WTC11 (cell line): Measurements from ENCODE around the gene FBXO47. TPM values are rescaled to one million over a fixed set of nuclear protein-coding genes. Genes with fewer than 3 reads are reported as not detected.

Source experiments
- ATAC-seq: fragments of 200-7000 bp; cut with Tn5 transposase; 2 replicates; pipeline ENCODE4 v1.10.0; 2021; ENCODE audit warnings: mild to moderate bottlenecking, moderate library complexity
- CTCF ChIA-PET: fragments of 300-600 bp; sonication (Branson Sonifier 250); formaldehyde crosslinking; loops from one replicate; lab custom pipeline; 2021; ENCODE audit warnings: antibody characterized with exemption; lab: Charles Lee
- POLR2A ChIA-PET: fragments of 350-600 bp; sonication (Branson Sonifier 250); formaldehyde crosslinking; loops from one replicate; lab custom pipeline; 2021; ENCODE audit warnings: antibody characterized with exemption; lab: Charles Lee
- DNase-seq: peaks from one replicate; pipeline ENCODE4 v3.0.0; 2021; ENCODE audit warnings: low spot score
- H3K27ac Mint-ChIP-seq: 2 replicates; pipeline ENCODE4 v1.8.0; 2021; ENCODE audit warnings: mixed read lengths
- H3K27me3 Mint-ChIP-seq: 2 replicates; pipeline ENCODE4 v1.8.0; 2021; ENCODE audit warnings: low read depth, mild to moderate bottlenecking, moderate library complexity, mixed read lengths
- H3K36me3 Mint-ChIP-seq: 2 replicates; pipeline ENCODE4 v1.8.0; 2021; ENCODE audit warnings: mixed read lengths
- H3K4me1 Mint-ChIP-seq: 2 replicates; pipeline ENCODE4 v1.8.0; 2022; ENCODE audit warnings: mixed read lengths
- H3K4me3 Mint-ChIP-seq: 2 replicates; pipeline ENCODE4 v1.8.0; 2021; ENCODE audit warnings: mild to moderate bottlenecking, moderate library complexity, mixed read lengths
- H3K9me3 Mint-ChIP-seq: 2 replicates; pipeline ENCODE4 v1.8.0; 2021; ENCODE audit warnings: mixed read lengths
- AFF4 ChIP-seq: sonication (generic); formaldehyde crosslinking; IDR thresholded peaks from 2 replicates; pipeline ENCODE4 v1.8.1; 2023; ENCODE audit warnings: mild to moderate bottlenecking, missing genetic modification reagents, borderline replicate concordance
- AR ChIP-seq: fragments of 250-450 bp; sonication (Bioruptor Pico); IDR thresholded peaks from 2 replicates; pipeline ENCODE4 v1.9.0; 2021; ENCODE audit warnings: mild to moderate bottlenecking
- ATF2 ChIP-seq: sonication (generic); formaldehyde crosslinking; IDR thresholded peaks from 2 replicates; pipeline ENCODE4 v1.8.1; 2022; ENCODE audit warnings: low read depth, missing genetic modification reagents, borderline replicate concordance
- FOXP1 ChIP-seq: sonication (generic); formaldehyde crosslinking; IDR thresholded peaks from 2 replicates; pipeline ENCODE4 v1.8.0; 2022; ENCODE audit warnings: missing genetic modification reagents, mild to moderate bottlenecking, moderate library complexity, borderline replicate concordance
- GRHL2 ChIP-seq: fragments of 250-450 bp; sonication (Bioruptor Pico); IDR thresholded peaks from 2 replicates; pipeline ENCODE4 v1.8.0; 2022; ENCODE audit warnings: mild to moderate bottlenecking, moderate library complexity; ENCODE audit not compliant: insufficient replicate concordance, severe bottlenecking
- OVOL2 ChIP-seq: fragments of 250-450 bp; sonication (Bioruptor Pico); IDR thresholded peaks from 2 replicates; pipeline ENCODE4 v1.9.0; 2021; ENCODE audit warnings: mild to moderate bottlenecking, borderline replicate concordance
- PREB ChIP-seq: sonication (generic); formaldehyde crosslinking; IDR thresholded peaks from 2 replicates; pipeline ENCODE4 v1.8.1; 2022; ENCODE audit warnings: mild to moderate bottlenecking, missing genetic modification reagents, moderate library complexity, borderline replicate concordance
- SMAD4 ChIP-seq: sonication (generic); formaldehyde crosslinking; IDR thresholded peaks from 2 replicates; pipeline ENCODE4 v1.8.0; 2022; ENCODE audit warnings: mild to moderate bottlenecking, missing genetic modification reagents
- SOX15 ChIP-seq: fragments of 250-450 bp; sonication (Bioruptor Pico); IDR thresholded peaks from 2 replicates; pipeline ENCODE4 v1.9.0; 2021; ENCODE audit warnings: mild to moderate bottlenecking
- SP1 ChIP-seq: sonication (generic); formaldehyde crosslinking; conservative IDR thresholded peaks from 2 replicates; pipeline ENCODE4 v1.8.1; 2022; ENCODE audit warnings: missing genetic modification reagents
- STAT6 ChIP-seq: sonication (generic); formaldehyde crosslinking; conservative IDR thresholded peaks from 2 replicates; pipeline ENCODE4 v1.8.1; 2023; ENCODE audit warnings: mild to moderate bottlenecking, low read depth, missing genetic modification reagents, moderate library complexity
- ZMAT4 ChIP-seq: fragments of 250-450 bp; sonication (Bioruptor Pico); IDR thresholded peaks from 2 replicates; pipeline ENCODE4 v1.9.0; 2021; ENCODE audit warnings: mild to moderate bottlenecking
- total RNA-seq: library from RNA; stranded (reverse); gene quantifications from 3 replicates; pipeline ENCODE4 v1.2.3, GENCODE V29; 2021

FBXO47 gene
- total RNA-seq, 1 experiment from 2014 or later = not detected

GRCh38 chr17:38889745-38890409 lies 77.3 kb downstream of the FBXO47 start (continued):
- TF ChIP-seq AFF4 = no peak
- TF ChIP-seq AR (CRISPR knock-in tag) = no peak
- TF ChIP-seq OVOL2 (CRISPR knock-in tag) = no peak
- TF ChIP-seq GRHL2 = no peak
- no peak for TF ChIP-seq STAT6 (CRISPR knock-in tag)
- TF ChIP-seq SOX15 (CRISPR knock-in tag) = no peak

- ChIA-PET POLR2A (no interaction called here), CTCF (no interaction called here)
- no peak for TF ChIP-seq ATF2
- no peak for TF ChIP-seq SP1 (CRISPR knock-in tag)
- TF ChIP-seq FOXP1 (CRISPR knock-in tag) = no peak
- DNase-seq = no peak
- Mint-ChIP-seq H3K4me3 (no peak overlapping the region), H3K4me1 (peaks cover 37% of the 10 kb centered on the region), H3K9me3 (no peaks in the 10 kb centered on the region), H3K27me3 (no peaks in the 10 kb centered on the region), H3K36me3 (peaks cover 10% of the 10 kb centered on the region; the same call in 1 of the 2 replicates), H3K27ac (no peak overlapping the region)
- ATAC-seq = no peak
These were observed 78.4 kb downstream of the FBXO47 start for GRCh38 chr17:38888842-38889241.

GRCh38 chr17:38886643-38887010 lies 80.6 kb downstream of the FBXO47 start:
- no peak for TF ChIP-seq PREB
- no peak for TF ChIP-seq SMAD4 (CRISPR knock-in tag)
- no peak for TF ChIP-seq ZMAT4
- H3K36me3 Mint-ChIP-seq = peaks cover 13% of the 10 kb centered on the region
- no peak overlapping the region for H3K4me3 Mint-ChIP-seq
- ChIA-PET CTCF (interaction anchor here (0.6 to 2.5 kb wide), 4 partner anchors 20 to 288 kb away, joined by 3 to 6 read pairs (median 4); no protein-coding TSS in a partner anchor), POLR2A (interaction anchor here (1.0 to 1.5 kb wide), 2 partner anchors 21 to 278 kb away, joined by 3 to 4 read pairs; no protein-coding TSS in a partner anchor)
- H3K27ac Mint-ChIP-seq = no peak overlapping the region
- no peaks in the 10 kb centered on the region for H3K9me3 Mint-ChIP-seq
- H3K4me1 Mint-ChIP-seq = peaks cover 52% of the 10 kb centered on the region
- no peak for ATAC-seq
- no peaks in the 10 kb centered on the region for H3K27me3 Mint-ChIP-seq
- DNase-seq = no peak
